WI38 (cell line): ENCODE measurements around the gene PAPSS1.
"Not testable (repeated sequence)": the region's sequence is repeated elsewhere in the genome, so short reads cannot be mapped to it uniquely, and the experiment has no call there.

Experiments used
- H3K4me3 ChIP-seq: 2 replicates; pipeline ENCODE4 v1.5.1; 2011; ENCODE audit warnings: low read depth, mild to moderate bottlenecking, control low read depth, low read length
- TF ChIP-seq, protein P1 (sequence below): IDR thresholded peaks from 2 replicates; pipeline ENCODE4 v1.5.1; 2012; ENCODE audit warnings: low read depth, mild to moderate bottlenecking, control low read depth, low read length

Gene PAPSS1

DNA sequence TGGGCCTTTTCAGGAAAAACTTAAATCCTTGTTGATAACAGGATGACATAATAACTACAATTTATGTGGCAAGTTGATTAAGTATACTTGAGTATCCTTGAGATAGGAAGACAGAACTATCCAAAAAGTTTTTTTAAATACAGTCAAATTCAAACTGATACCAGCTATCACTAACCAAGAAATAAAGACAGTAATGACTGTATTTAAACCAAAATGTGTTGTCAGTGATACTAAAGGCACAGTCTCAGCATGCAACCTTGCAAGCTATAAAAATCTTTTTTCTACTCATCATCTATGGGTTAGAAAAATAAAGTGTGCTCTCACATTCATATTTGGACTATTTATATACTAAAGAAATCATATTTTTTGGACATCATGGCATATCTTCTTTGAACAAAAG lies 64.7 kb downstream of the PAPSS1 start:
- TF ChIP-seq, protein P1, sequence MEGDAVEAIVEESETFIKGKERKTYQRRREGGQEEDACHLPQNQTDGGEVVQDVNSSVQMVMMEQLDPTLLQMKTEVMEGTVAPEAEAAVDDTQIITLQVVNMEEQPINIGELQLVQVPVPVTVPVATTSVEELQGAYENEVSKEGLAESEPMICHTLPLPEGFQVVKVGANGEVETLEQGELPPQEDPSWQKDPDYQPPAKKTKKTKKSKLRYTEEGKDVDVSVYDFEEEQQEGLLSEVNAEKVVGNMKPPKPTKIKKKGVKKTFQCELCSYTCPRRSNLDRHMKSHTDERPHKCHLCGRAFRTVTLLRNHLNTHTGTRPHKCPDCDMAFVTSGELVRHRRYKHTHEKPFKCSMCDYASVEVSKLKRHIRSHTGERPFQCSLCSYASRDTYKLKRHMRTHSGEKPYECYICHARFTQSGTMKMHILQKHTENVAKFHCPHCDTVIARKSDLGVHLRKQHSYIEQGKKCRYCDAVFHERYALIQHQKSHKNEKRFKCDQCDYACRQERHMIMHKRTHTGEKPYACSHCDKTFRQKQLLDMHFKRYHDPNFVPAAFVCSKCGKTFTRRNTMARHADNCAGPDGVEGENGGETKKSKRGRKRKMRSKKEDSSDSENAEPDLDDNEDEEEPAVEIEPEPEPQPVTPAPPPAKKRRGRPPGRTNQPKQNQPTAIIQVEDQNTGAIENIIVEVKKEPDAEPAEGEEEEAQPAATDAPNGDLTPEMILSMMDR, result no peak
- H3K4me3 ChIP-seq, result no peak overlapping the region

GRCh38 chr4:107654694-107655093 lies 65.3 kb downstream of the PAPSS1 start:
- no peak overlapping the region for H3K4me3 ChIP-seq
- TF ChIP-seq, protein P1, result no peak

DNA sequence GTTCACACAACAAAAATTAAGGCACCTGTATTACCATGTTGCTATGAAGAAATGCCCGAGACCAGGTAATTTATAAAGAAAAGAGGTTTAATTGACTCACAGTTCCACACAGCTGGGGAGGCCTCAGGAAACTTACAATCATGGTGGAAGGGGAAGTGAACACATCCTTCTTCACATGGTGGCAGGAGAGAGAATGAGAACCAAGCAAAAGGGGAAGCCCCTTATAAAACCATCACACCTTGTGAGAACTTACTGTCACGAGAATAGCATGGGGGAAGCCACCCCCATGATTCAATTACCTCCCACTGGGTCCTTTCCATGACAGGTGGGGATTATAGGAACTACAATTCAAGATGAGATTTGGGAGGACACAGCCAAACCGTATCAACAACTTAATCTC lies 68.6 kb downstream of the PAPSS1 start:
- H3K4me3 ChIP-seq, result not testable (repeated sequence)

GRCh38 chr4:107650251-107650650 lies 69.8 kb downstream of the PAPSS1 start:
- TF ChIP-seq, protein P1, result no peak
- H3K4me3 ChIP-seq, result no peak overlapping the region

DNA sequence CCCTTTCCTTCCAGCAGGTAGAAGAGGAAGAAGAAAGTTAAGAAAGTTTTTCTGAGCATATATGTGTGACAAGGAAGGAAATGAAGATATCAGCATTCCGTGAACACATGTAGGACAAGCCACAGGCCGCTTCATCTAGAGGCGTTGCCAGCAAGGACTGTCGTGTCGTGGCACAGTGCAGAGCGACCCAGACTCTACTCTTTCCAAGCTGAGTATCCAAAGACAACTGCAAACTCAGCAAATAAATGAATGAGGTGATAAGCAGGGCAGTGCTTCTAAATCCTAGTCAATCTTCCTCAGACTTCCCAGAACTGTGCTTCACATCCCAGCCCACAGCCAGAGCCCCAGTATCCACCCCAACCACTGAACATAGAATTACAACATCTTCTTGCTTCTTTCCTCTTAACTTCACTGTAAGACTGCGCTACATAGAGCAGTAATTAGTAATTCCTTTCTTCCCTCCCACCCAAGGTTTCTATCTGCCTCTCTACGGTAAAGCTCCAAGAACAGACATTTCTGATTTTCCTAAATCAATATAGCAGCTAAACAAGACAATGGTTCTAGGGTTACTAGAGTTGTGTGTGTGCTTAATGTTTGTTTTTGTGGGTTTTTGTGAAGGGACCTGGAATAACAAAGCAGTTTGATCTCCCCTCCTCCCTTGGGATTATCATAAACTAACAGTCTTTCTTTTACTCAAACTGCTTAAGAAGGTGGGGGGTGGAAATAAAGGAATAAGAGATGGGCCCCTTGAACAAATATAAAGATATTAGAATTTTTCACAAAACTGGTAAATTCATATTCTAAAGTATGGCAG lies 71.6 kb downstream of the PAPSS1 start:
- no peak overlapping the region for H3K4me3 ChIP-seq
- TF ChIP-seq, protein P1, result no peak

- H3K4me3 ChIP-seq, result no peak overlapping the region
- TF ChIP-seq, protein P1, result no peak
Measured at GRCh38 chr4:107647591-107647990, 72.4 kb downstream of the PAPSS1 start.

DNA sequence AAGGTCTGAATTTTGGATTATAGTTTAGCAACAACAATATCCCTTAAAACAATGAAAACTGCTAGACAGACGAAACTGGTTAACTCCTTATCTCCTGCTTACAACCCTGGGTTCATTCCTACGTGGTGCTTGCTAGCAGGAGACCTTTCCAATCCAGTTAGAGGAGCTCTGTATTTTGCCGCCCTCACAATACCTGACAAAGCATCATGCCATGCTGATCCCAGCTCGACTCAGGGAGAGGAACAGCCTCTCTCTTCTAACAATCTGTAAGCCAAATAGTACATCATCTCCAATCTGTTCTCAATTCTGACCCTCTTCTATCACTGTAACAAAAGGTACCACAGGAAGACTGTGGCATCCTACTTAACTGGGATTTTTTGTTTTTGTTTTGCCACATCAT lies 74.4 kb downstream of the PAPSS1 start:
- TF ChIP-seq, protein P1, result no peak
- no peak overlapping the region for H3K4me3 ChIP-seq

DNA sequence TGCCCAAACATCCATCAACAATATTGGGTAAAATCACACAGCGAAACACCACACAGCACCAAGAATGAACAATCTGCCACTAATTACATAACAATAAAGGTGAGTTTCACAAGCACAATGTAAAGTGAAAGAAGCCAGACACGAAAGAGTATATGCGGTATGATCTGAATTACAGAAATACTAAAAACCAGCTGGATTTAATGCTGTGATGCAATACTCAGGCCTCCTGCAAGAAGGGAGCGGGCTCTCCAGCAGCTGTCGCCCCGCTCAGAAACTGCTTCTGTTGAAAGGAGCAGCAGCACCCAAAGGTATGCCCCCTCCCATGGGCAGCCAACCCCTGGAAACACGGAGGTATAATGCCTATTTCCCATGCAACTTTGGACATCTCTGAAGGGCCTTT lies 77.0 kb downstream of the PAPSS1 start:
- TF ChIP-seq, protein P1, result no peak
- H3K4me3 ChIP-seq, result no peak overlapping the region
